Measurements from ENCODE around the gene KCNK18.

- TF ChIP-seq, protein P1, sequence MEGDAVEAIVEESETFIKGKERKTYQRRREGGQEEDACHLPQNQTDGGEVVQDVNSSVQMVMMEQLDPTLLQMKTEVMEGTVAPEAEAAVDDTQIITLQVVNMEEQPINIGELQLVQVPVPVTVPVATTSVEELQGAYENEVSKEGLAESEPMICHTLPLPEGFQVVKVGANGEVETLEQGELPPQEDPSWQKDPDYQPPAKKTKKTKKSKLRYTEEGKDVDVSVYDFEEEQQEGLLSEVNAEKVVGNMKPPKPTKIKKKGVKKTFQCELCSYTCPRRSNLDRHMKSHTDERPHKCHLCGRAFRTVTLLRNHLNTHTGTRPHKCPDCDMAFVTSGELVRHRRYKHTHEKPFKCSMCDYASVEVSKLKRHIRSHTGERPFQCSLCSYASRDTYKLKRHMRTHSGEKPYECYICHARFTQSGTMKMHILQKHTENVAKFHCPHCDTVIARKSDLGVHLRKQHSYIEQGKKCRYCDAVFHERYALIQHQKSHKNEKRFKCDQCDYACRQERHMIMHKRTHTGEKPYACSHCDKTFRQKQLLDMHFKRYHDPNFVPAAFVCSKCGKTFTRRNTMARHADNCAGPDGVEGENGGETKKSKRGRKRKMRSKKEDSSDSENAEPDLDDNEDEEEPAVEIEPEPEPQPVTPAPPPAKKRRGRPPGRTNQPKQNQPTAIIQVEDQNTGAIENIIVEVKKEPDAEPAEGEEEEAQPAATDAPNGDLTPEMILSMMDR (IDR thresholded peaks at IDR 0.05), result no peak
- TF ChIP-seq POLR2A (IDR thresholded peaks at IDR 0.05), result no peak
These were observed 26.6 kb downstream of the KCNK18 start for GRCh38 chr10:117223693-117224430.

Measured in right lobe of liver (tissue), 4 donors.